H4 (cell line): ENCODE results near the gene UQCR10. TPM values are rescaled to one million over a fixed set of nuclear protein-coding genes. Genes with fewer than 3 reads are reported as not detected.

ENCODE experiments used
- DNase-seq: peaks from one replicate; pipeline ENCODE4 v3.0.0-alpha.2; 2015; ENCODE audit warnings: low spot score
- total RNA-seq: library from RNA; depleted of rRNA; stranded (reverse); fragments of >200 nt; shearing (Covaris generic); gene quantifications from 2 replicates; pipeline ENCODE4 v1.2.3, GENCODE V29; 2014; rRNA removed

The UQCR10 gene
- total RNA-seq = 68.5 and 85.1 TPM in 2 replicates

- DNase-seq = peak; percentile 77
These were observed at the start of gene UQCR10 for GRCh38 chr22:29767171-29768051. TSS of gene UQCR10 (plus strand) at chr22:29767369. CDS start at chr22:29767399, 30 bp downstream.

DNA sequence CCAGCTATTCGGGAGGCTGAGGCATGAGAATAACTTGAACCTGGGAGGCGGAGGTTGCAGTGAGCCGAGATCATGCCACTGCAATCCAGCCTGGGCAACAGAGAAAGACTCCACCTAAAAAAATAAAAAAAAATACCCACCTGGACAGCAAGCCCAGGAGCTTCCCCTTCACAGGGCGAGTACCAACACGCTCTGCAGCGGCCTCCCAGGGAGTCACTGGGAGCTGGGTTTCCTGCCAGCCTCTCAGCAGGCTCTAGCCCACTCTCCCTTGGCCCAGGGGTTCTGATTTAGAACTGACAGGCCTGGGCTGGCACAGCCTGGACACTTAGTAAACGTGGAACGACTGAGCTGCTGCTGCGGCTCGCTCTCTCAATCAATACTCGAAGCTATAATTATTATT, 49.4 kb upstream of the UQCR10 start:
- DNase-seq = no peak

DNA sequence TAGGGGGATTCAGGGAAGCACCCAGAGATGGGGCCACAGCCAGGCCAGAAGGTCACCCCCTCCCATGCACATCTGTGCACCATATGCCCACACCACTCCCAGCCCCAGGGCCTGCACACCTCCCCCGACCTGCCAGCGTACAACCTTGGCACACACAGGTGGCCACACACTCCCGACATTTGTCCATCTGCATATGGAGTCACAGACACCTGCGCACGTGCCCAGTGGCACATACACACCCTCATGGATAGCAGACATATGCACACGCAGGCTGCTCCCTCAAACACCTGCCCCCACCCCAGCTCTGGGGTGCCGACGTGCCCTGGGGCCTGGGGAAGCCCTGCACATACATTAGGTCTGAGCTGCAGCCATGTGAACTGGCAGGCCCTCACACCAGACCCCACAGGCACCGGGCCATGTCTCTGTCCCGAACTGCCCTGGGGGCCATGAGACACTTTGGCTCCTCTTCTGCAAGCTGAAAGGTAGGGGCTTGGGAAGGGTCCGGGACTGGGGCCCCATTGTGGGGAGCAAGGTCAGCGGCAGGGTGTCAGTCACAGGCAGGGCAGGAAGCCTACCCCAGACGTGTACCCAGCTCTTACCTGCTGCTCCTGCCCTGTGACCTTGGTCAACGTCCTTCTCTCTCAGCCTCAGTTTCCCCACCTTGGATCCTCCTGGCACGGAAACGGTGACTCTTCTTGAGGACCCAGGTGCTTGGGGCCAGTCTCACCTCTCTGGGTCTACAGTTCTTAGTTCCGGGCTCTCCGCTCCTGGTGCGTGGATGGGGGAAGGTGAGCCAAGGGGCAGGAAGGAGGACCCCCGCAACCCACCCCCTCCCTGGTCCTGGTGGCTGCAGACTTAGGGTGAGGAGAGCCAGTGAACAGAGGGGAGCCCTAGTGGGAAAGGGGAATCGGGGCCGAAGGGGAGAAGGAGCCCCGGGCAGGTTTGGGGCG, 47.9 kb upstream of the UQCR10 start:
- DNase-seq = no peak

DNA sequence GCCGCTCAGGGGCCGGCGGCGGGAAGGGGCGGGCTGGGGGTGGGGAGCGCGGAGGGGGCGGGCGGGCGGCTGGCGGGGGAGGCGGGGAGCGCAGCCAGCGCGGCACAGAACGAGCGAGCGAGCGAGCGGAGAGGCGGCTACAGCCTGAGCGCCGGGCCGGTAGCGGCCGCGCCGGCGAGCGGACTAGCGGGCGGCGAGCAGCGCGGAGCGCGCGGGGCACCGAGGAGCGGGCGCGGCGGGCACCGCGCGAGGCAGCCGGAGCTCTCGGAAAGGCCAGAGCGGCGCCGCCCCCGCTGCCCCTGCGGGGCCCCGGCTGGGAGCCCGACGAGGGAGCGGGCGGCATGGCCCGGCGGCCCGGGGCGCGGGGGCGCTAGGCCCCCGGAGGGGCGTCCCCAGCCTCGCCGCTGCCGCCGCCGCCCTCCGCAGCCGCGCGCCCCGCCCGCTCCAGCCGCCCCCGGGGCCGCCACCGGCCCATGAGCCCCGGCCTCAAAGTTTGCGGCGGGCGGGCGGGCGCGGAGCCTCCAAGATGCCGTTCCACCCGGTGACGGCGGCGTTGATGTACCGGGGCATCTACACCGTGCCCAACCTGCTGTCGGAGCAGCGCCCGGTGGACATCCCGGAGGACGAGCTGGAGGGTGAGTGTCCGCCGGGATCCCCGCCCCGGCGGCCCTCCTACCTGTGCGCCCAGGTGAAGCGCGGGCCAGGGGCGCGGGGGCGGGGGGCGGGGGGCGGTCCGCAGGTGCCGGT, 47.1 kb upstream of the UQCR10 start, which contains the start of gene CABP7:
CABP7 (plus strand) TSS at position 105 of the 747 bp plus-strand sequence; CDS start at position 527, 422 bp downstream.
- DNase-seq = no peak

GRCh38 chr22:29720811-29721323, 46.3 kb upstream of the UQCR10 start:
- DNase-seq = no peak

GRCh38 chr22:29722151-29722550, 45.0 kb upstream of the UQCR10 start:
- DNase-seq = no peak

DNA sequence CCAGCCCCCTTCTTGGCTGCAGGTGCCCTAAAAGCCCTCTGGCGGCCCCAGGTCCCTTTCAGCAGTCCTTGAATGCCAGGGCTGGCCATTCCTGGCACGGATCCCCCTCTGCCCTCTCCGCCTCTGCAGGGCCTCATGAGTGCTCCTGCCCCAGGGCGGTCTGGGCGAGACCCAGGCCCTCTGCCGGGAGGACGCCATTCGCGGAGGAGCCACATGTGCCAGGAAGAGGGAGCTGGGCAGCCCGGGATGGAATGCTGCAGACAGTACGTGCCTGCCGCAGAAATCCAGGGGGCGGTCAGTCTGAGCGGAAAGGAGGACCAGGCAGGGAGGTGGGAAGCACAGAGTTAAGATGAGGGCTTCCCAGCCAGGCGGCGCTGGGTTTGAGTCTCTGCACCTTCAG, 44.6 kb upstream of the UQCR10 start:
- no peak for DNase-seq

GRCh38 chr22:29723766-29724165, 43.4 kb upstream of the UQCR10 start:
- no peak for DNase-seq

- DNase-seq = no peak
These were observed 42.3 kb upstream of the UQCR10 start for GRCh38 chr22:29724843-29725242.

DNA sequence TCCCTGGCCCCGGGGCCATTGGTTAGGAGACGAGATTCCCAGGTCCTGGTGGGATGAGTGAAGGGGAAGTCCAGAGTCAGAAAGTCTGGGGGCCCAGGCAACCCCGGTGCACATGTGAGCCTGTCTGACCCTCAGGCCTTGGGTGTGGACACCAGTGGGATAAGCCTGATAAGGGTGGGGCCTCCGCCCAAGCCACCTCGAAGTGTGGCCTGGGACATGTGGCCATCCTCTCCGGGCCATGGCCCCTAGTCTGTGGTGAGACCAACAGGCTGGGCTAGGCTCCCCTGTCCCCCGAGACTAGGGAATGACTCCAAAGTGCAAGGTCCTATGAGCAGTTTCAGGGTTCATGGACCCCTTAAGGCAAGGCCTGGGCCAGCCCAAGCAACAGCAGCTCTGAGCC, 41.1 kb upstream of the UQCR10 start:
- DNase-seq = no peak

DNA sequence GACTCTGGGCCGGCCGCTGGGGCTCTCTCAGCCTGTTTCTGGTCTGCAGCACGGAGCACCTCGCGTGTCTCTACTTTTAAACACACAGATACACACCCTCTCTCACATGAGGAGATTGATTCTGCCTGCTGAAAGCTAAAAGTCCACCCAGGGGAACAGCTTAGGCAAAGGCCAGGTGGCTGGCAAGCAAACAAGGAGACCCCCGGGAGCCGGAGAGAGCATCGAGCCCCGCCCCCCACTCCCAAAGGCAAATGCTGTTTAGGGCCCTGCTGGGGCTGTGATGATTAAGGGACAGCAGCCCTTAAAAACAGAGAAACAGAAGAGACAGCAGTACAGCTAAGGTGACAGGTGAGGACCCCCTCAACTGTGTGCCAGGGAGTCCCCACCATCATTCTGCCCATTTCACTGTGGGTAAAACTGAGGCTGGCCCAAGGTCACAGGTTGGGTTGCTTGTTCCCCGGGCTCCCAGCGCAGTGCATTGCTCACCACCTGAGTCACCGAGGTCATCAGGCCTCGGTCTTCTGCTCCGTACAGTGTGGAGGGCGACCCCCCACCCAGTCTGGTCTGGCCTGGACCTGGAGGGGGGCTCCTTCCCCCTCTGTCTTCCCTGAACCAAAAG, 40.5 kb upstream of the UQCR10 start:
- no peak for DNase-seq

DNA sequence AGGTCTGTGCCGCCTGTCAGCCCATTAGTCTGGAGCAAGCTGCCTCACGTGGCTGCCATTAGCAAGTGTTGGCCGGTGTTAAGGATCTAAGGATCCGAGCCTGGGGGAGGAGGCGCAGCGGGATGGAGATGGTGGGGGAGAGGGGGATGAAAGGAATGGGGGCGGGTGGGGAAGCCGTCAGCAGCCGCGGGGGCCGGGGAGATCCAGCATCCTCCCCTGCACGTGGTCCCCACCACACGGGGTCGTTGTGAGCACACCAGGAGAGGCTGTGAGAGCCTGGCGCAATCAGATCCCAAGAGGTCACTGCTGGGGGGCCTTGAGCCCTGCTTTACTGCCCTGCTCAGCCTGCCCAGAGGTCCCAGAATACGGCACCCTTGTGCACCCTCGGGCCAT, 40.0 kb upstream of the UQCR10 start:
- DNase-seq = no peak

DNA sequence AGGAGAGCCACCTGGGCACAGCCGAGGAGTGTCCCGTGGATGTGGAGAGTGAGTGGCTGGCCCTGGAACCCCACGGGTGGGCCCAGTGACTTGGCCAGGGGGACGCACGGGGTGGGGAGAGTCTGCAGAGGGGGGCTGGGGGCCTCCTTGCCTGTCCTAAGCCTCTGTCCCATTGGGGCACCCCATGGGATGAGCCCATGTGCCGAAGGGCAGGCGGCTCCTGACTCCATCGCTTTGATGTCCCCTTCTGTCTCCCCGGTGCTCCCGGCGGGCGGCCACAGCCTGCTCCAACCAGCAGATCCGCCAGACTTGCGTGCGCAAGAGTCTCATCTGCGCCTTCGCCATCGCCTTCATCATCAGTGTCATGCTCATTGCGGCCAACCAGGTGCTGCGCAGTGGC, 38.0 kb upstream of the UQCR10 start:
- no peak for DNase-seq

GRCh38 chr22:29731058-29731850, 35.9 kb upstream of the UQCR10 start:
- DNase-seq = no peak

- no peak for DNase-seq
These were observed 34.3 kb upstream of the UQCR10 start for GRCh38 chr22:29732883-29733282.

DNA sequence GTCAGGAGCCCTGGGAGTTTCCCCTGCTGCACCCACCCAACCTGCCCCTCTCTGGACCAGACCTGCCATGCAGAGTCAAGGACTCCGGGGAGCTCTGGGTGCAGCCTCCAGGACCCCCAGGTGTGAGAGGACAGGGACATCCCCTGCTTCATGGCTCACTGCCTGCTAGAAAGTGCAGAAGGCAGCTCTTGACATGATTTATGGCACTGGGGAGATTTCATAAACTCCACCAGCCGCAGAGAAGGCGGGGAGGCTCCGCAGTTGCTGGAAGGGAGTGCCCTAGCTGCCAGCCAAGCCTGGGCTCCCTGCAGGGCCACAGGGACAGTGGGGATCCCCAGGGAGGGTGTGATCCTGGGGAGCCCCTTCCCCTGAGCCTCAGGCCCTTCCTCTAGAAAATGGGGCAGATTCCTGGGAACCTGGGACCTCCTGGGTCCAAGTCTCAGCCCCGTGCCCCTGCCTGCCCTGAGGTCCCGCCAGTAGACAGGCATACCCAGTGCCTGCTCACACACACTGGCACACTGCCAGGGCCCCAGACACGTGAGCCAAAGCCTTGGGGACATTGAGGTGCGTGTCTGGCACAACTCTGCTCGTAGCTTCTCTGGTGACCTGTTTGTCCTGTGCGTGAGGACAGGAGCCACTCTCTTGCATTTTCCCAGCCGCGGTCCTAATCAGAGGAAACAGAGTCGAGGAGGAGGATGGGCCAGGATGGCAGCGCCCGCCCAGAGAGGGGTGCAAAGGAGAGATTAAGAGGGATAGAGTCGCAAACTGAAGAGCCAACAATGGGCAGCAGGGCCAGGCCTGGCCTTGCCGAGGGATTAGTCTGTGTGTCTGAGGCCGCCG, 33.6 kb upstream of the UQCR10 start:
- no peak for DNase-seq

DNA sequence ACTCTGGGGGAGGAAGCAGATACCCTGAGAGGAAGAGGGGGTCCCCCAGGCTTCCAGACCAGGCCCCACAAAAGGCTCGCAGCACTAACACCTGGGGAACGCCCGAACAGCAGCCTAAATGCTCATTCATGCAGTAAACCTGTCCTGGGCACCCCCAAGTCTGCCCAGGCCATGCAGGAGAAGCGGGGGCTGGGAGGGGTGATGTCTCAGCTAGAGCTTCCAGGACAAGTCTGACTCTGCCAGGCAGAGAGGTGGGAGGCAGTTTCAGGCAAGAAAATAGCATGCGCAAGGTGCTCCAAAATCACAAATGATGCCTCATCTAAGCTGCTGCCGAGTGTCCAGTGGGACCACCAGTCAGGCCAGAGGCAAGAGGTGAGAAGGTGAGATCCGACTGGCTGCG, 32.8 kb upstream of the UQCR10 start:
- DNase-seq = no peak

DNA sequence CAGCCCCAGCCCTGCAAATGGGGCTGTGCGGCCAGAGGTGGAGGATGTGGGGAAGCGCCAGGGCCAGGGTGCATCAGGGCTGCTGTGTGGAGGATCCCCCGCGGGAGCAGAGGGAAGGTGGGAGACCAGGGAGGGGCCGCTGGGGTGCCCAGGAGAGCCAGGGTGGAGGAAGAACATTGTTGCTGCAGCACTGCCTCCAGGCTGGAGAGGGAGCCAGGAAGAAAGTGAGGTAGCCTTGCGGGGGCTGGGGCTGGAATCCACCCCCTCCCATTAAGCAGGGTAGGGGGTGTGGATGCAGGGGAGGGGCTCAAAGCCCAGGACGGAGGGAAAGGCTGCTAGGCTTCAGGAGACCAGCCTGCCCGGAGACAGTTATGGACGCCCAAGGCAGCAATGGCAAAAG, 32.3 kb upstream of the UQCR10 start:
- no peak for DNase-seq

GRCh38 chr22:29735416-29735815, 31.8 kb upstream of the UQCR10 start:
- DNase-seq = no peak
